Motor neuron (in vitro differentiated cells): ENCODE results near the gene AURKA. TPM values are rescaled to one million over a fixed set of nuclear protein-coding genes. Genes with fewer than 3 reads are reported as not detected.

Source experiments
- ATAC-seq, 8 experiments: fragments of 200-7000 bp; cut with Tn5 transposase; replicated peaks in 6 of 8; 2 replicates each; pipeline ENCODE4 v1.8.0; 2021; ENCODE audit warnings: mild to moderate bottlenecking in 8 of 8, moderate library complexity in 8 of 8
- H3K27ac ChIP-seq, 2 donors: fragments of 250-450 bp; sonication (Bioruptor Pico); 2 replicates each; pipeline ENCODE4 v1.9.0; 2021; ENCODE audit warnings: antibody characterized with exemption in 2 of 2, mild to moderate bottlenecking in 2 of 2, moderate library complexity in 1 of 2
- H3K4me1 ChIP-seq, 2 donors: fragments of 250-450 bp; sonication (Bioruptor Pico); replicated peaks in 1 of 2; 2 replicates each; pipeline ENCODE4 v1.6.1; 2021; ENCODE audit warnings: antibody characterized with exemption in 2 of 2, mild to moderate bottlenecking in 2 of 2, moderate library complexity in 1 of 2
- H3K4me3 ChIP-seq, 5 donors: fragments of 250-450 bp; sonication (Bioruptor Pico); 2 replicates each; pipeline ENCODE4 v1.9.0; 2021; ENCODE audit warnings: antibody characterized with exemption in 5 of 5, mild to moderate bottlenecking in 5 of 5, moderate library complexity in 4 of 5
- WGBS, 10 experiments: fragments of 450-650 bp; shearing (Covaris generic); methylation state at CpG; one replicate each; pipeline ENCODE4 v1.0.0; 2022; 5-methylcytosine and 5-hydroxymethylcytosine counted together
- in situ Hi-C, 9 experiments: fragments of 400-800 bp; cut with MboI; loops; one replicate each; pipeline ENCODE4 v1.15.0; 2021; ENCODE audit warnings: low sequenced_read_pairs in 9 of 9, low pct_unique_long_range_greater_than_20kb in 2 of 9; ENCODE audit not compliant: unreplicated experiment in 9 of 9
- total RNA-seq, 8 experiments: library from RNA; unstranded; fragments of 300-600 nt; gene quantifications; 2 replicates each; pipeline versions ENCODE4 v1.2.3 to v1.2.4, GENCODE V29; 2022

The AURKA gene
- total RNA-seq, 8 experiments from 2014 or later, result 2.1 to 46.6 (median 6.3) TPM

DNA sequence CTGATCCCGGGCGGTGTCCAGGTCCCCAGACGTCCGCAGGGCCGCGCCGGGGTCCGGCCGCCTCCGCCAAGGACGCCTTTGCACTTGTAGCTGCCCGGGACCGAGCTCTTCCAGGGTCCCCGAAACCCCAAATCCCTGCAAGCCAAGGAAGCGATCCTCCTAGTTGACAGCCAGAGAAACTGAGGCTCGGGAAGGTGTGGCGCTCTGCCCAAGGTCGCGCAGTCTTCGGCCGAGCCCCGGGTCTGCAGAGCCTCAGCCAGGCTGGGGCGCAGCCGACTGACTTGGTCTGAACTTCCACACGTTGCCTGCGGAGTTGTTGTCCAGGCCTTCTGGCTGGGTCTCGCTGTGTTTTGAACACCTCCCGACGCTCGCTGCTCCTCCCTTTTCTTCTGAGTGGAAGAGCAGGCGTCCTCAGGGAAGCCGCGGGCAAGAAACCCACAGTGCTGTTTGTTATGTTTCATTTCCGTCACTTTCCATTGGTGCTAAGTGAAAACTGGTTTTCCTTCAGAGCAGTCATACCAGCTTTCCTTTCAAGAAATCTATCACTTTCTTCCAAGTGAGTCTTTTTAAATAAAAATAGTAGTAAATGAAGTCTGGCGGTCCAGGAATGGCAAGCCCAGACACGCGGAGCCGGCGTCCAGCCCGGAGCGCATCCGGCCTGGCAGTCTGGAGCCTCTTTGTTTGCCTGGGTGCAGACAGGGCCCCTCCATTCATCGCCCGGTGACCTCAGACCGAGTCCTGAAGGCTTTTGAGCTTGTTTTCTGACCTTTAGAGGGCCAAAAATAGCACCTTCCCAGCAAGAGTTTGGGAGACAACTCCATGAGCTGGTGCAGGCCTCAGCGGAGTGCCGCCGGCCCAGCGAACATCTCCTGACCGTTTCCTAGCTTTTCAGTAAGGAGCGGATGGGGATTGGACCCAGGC is 32.5 kb downstream of the AURKA start:
- peak; percentile 41 to 70 (median 50) for ATAC-seq
- in situ Hi-C loops, result no loop called here
- Histone ChIP-seq H3K27ac (peak overlapping the region in 1 of 2 donors; percentile 24), H3K4me1 (peaks cover 7 to 8% of the 10 kb centered on the region in 2 donors), H3K4me3 (peak overlapping the region; percentile 62 to 90 (median 69))
- 0 to 9% (median 1%) methylated on average over 1 to 33 of the region's 51 CpGs; no CpG with 5 or more reads in 3 of the 10 experiments for WGBS, 10 experiments

DNA sequence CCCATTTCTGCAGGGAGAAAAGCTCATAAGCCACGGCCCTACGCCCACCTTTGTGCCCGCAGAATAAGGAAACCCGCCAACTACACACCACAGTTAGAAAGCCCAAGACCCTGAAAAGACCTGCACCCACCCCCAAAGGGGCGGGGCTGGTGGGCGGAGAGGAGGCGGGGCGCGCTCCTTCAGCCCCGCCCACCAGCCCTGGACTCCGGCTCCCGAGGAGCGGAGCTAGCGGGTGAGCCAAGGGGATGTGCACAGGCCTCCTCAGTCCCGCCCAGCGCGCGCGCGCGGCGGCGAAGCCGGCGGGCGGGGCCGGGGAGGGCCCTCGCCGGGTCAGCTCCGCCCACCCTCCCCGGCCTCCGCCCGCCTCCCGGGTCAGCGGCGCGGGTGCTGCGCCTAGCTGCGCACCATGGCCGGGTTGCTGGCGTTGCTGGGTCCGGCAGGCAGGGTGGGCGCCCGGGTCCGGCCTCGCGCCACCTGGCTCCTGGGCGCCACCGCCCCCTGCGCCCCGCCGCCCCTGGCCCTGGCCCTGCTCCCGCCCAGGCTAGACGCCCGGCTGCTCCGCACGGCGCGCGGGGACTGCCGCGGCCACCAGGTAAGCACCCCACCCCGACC is 33.3 kb downstream of the AURKA start, which contains the start of gene FAM210B:
TSS of gene FAM210B (plus strand) at position 375 of the 612 bp plus-strand sequence. CDS start at position 407, 32 bp downstream.
- peak; percentile 88 to 97 (median 96) for ATAC-seq
- Histone ChIP-seq H3K4me3 (peak within 1 kb of the TSS; percentile 62 to 90 (median 69)), H3K27ac (peak within 1 kb of the TSS in 1 of 2 donors; percentile 24), H3K4me1 (peaks cover 7 to 8% of the 10 kb centered on the region in 2 donors)
- in situ Hi-C loops, result no loop called here
- 0 to 12% (median 0%) methylated on average over 1 to 4 of the region's 63 CpGs; no CpG with 5 or more reads in 5 of the 10 experiments for WGBS, 10 experiments

DNA sequence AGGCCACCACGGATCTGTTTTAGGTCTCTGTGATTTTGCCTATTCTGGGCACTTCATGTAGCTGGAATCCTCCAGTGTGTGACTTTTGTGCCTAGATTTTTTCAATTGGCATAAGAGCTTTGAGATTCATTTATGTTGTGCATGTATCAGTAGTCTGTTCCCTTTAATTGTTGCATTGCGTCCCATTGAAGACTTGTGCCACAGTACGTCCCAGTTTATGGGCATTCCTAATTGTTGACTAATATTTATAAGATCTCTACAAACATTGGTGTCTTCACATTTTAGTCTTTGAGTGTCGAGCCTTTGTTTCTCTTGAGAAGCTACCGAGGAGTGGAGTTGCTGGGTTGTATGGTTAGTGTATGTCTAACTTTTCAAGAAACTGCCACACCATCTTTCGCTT is 33.9 kb downstream of the AURKA start:
- H3K27ac ChIP-seq, result no peak overlapping the region
- 18 to 93% (median 70%) methylated on average over 1 to 6 of the region's 6 CpGs; no CpG with 5 or more reads in 1 of the 10 experiments for whole genome bisulfite sequencing, 10 experiments
- H3K4me1 ChIP-seq, result peaks cover 7 to 8% of the 10 kb centered on the region in 2 donors
- ATAC-seq, result no peak
- in situ Hi-C loops, result no loop called here
- peak overlapping the region; percentile 62 to 90 (median 69) for H3K4me3 ChIP-seq

DNA sequence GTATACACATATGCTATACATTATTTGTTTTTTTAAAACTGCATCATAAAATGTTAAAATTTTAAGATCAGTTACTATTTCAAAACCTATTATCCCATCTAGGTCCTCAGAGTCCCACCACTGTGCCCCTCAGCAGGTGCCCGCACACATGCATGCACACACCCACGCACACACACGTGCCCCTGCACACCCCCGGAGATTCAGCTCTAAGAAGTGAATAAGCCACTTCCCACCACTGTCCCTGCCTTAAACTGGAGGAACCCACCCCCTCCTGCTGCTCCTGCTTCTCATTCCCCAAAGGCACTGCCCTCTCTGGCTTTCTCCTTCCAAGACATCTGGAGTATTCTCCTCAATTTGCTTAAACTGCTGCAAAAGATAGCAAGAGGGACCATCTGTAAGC is 38.7 kb downstream of the AURKA start:
- no peak overlapping the region for H3K27ac ChIP-seq
- 17 to 100% (median 76%) methylated on average over 1 to 4 of the region's 4 CpGs; no CpG with 5 or more reads in 2 of the 10 experiments for WGBS, 10 experiments
- in situ Hi-C loops, result no loop called here
- no peak for ATAC-seq
- H3K4me1 ChIP-seq, result peaks cover 3 to 4% of the 10 kb centered on the region in 2 donors
- H3K4me3 ChIP-seq, result no peak overlapping the region

DNA sequence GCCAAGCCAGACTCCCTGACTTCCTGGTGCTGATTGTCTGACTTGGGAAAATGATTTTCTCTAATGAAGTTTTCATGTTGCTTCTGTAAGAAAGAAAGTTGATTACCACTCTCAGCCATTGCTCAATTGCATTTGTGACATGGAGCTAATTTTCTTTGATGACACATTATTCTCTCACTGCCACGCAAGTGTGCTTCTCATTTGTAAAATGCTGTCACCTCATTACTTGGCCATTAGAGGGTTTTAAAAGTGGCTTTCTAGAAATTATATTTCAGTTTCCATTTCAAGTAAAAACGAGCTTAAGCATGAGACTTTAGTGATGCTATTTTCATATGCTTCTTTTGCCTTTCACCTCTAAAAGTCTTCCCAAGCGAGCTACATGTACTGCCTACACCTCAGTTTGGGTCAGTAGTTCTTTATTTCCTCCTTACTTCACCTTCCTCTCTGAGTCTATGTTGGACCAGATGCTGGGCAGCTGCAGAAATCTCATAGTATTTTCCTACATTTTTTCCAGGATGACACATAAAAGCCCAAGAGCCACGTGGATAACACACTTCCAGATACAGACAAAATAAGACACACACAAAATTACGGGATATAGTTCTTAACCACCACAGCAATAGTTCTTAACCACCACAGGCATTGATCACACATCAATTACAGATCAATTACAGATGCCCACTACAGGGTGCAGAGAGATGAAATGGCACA is 39.5 kb downstream of the AURKA start:
- ATAC-seq, result peak in 3 of 8 experiments; percentile 29 to 62 (median 53)
- 3 to 83% (median 43%) methylated on average over 3 to 5 of the region's 5 CpGs; no CpG with 5 or more reads in 2 of the 10 experiments for WGBS, 10 experiments
- H3K4me3 ChIP-seq, result no peak overlapping the region
- in situ Hi-C loops, result no loop called here
- H3K27ac ChIP-seq, result no peak overlapping the region
- H3K4me1 ChIP-seq, result peaks cover 12% of the 10 kb centered on the region in 2 donors

DNA sequence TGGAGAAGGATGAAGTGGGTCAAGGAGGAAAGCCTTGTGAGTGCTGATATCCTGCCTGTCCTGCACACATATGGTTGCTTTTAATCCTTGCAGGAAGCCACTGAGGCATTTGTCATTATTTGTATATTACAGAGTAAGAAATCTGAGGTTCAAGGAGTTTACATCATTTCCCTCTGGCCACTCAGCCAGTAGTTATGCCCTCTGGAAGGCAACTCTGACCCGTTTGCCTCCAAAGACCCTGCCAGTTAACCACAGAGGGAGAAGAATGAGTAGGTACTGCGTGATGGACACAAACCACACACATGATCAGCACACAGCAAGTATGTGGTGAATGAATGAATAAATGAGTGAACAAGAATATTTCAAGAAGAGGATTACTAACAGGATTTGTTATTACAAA is 41.2 kb downstream of the AURKA start:
- WGBS, 10 experiments, result 5 to 86% (median 75%) methylated on average over 1 to 2 of the region's 2 CpGs; no CpG with 5 or more reads in 5 of the 10 experiments
- H3K4me1 ChIP-seq, result peaks cover 12% of the 10 kb centered on the region in 2 donors
- in situ Hi-C loops, result no loop called here

DNA sequence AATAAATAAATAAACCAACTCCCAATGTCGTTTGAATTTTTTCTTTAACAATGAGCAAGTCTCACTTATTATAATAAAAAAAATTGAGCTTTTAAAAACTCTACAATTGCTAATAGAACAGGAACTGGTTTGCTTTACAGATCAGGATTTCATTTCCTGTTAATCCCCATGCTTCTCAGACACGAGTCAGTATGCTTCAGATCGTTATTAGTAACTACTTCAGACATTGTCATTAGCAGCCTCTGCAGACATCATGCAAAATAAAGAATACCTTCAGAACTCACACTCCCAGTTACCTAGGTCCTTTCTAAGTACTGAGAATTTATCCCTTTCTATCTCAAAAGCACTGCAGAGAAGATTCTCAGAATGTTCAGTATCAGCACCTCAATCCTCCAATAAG is 43.3 kb downstream of the AURKA start:
- 0 to 40% (median 14%) methylated on average over 1 to 3 of the region's 3 CpGs; no CpG with 5 or more reads in 1 of the 10 experiments for WGBS, 10 experiments
- ATAC-seq, result peak in 2 of 8 experiments; percentile 39 to 42
- peaks cover 12% of the 10 kb centered on the region in 2 donors for H3K4me1 ChIP-seq
- H3K4me3 ChIP-seq, result no peak overlapping the region
- in situ Hi-C loops, result loop anchor here in 2 of 9 experiments (10.0 to 25.0 kb wide), 2 partner anchors 104 to 1686 kb away; partner anchors contain the start of gene MC3R (in 1 of the 2)
- H3K27ac ChIP-seq, result no peak overlapping the region

More for the DNA sequence above, 41.2 kb downstream of the AURKA start:
- no peak for ATAC-seq
- Histone ChIP-seq H3K27ac (no peak overlapping the region), H3K4me3 (no peak overlapping the region)

DNA sequence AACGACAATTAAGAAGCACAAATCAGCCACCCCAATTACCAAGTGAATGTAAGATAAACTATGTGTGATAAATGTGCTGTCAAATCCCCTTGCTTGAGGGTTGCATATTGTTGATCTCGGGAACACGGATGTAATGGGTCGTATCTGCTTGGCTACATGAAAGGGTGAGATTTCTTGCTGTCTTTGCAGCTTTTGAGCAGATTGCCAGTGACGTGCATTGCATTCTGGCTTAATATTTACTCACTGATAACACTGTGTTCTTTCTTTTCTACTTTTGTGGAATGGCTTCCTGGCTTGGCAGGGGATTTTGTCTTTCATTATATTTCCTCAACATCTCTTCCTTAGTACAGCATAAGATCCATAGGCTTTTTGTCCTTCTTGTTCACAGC is 43.7 kb downstream of the AURKA start:
- Histone ChIP-seq H3K27ac (no peak overlapping the region), H3K4me3 (no peak overlapping the region), H3K4me1 (peaks cover 12 to 15% of the 10 kb centered on the region in 2 donors)
- 0 to 61% (median 15%) methylated on average over 1 to 5 of the region's 5 CpGs for WGBS, 10 experiments
- peak in 5 of 8 experiments; percentile 38 to 61 (median 51) for ATAC-seq
- in situ Hi-C loops, result loop anchor here in 2 of 9 experiments (10.0 to 25.0 kb wide), 2 partner anchors 103 to 1686 kb away; partner anchors contain the start of gene MC3R (in 1 of the 2)

DNA sequence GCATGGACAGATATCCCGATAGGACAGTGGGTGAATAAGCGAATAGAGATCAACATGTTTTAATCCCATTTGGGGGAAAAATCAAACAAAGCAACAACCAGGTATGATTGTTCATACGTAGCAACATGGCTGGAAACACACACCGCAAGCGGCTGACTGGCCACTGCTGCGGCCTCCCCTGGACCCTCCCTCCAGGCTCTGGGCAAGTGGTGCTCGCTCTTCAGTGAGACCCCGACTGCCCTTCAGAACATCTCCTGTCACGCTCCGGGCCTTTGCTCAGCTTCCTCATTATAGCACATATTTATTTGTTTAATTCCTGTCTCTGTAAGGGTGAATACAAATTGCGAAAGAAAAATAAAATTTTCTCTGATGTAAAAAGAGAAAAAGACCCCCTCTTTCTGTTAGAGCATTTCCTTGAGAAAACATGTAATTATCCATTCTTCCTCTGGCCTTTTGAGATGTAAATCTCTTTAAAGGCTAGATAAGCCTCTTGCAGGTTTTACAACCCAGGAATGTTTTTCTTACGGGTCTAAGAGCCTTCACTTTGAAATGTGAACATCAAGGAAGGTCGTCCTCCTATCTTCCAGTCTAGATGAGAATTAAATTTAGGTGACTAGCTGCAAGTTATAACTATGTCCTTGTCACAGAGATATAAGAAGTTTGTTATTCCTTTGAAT is 44.2 kb downstream of the AURKA start:
- WGBS, 10 experiments, result 13 to 79% (median 25%) methylated on average over 1 to 9 of the region's 13 CpGs

DNA sequence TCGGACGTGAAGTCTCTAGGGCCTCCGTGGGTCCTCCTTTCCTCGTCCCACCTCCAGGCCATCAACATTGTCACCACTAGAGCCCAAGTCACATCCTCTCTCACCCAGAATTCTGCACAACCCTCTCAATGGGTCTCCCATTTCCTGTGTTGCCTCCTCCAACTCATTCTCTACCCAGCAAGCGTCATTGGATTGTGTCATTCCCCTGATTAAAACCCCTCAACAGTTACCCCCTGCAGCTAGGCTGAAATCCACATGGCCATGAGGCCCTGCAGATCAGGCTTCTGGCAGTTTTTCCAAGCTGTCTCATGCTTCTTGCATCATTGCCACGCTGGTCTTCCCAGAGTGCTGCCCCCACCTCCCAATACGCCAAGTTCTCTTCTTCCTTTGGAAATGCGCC is 46.1 kb downstream of the AURKA start:
- no peak overlapping the region for H3K27ac ChIP-seq
- ATAC-seq, result no peak
- 45 to 97% (median 67%) methylated on average over 3 to 8 of the region's 8 CpGs; no CpG with 5 or more reads in 3 of the 10 experiments for WGBS, 10 experiments
- in situ Hi-C loops, result loop anchor here in 2 of 9 experiments (10.0 to 25.0 kb wide), 2 partner anchors 101 to 1684 kb away; partner anchors contain the start of gene MC3R (in 1 of the 2)
- no peak overlapping the region for H3K4me3 ChIP-seq
- peaks cover 12 to 15% of the 10 kb centered on the region in 2 donors for H3K4me1 ChIP-seq

More for the DNA sequence above, 44.2 kb downstream of the AURKA start:
- Histone ChIP-seq H3K4me3 (no peak overlapping the region), H3K4me1 (peaks cover 12 to 15% of the 10 kb centered on the region in 2 donors), H3K27ac (no peak overlapping the region)
- ATAC-seq, result peak in 4 of 8 experiments; percentile 30 to 62 (median 44)
- in situ Hi-C loops, result loop anchor here in 2 of 9 experiments (10.0 to 25.0 kb wide), 2 partner anchors 103 to 1685 kb away; partner anchors contain the start of gene MC3R (in 1 of the 2)

DNA sequence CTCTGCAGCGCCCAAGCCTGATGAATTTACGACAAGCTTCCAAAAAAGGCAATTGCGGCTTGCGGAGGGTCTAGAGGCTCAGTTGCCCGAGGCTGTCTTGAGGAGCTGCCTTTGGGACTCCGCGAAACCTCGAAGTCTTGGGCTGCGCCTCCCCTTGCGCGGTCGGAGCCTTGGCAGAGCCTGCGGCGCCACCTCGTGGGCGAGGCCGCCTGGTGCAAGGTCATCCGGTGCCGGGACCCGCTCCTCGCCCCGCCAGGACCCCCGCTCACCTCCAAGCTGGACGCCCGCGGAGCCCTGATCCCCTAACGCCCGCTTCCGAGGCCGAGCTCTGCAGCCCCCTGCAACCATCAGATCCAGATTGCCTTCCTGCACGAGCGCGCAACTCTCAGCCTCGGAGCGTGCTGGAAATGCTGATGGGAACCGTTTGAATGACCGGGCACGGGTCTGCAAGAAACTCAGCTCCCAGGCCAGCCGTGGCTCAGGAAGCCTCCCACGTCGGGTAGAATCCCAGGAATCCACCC is 48.1 kb downstream of the AURKA start:
- 0 to 16% (median 3%) methylated on average over 2 to 24 of the region's 41 CpGs; no CpG with 5 or more reads in 2 of the 10 experiments for WGBS, 10 experiments
- H3K27ac ChIP-seq, result no peak overlapping the region
- ATAC-seq, result peak; percentile 86 to 98 (median 91)
- H3K4me1 ChIP-seq, result peaks cover 12 to 15% of the 10 kb centered on the region in 2 donors
- peak overlapping the region; percentile 21 to 34 (median 29) for H3K4me3 ChIP-seq
- in situ Hi-C loops, result loop anchor here in 2 of 9 experiments (10.0 to 25.0 kb wide), 2 partner anchors 99 to 1682 kb away; partner anchors contain the start of gene MC3R (in 1 of the 2)
